ENCODE results near the gene IDI2.

DNA sequence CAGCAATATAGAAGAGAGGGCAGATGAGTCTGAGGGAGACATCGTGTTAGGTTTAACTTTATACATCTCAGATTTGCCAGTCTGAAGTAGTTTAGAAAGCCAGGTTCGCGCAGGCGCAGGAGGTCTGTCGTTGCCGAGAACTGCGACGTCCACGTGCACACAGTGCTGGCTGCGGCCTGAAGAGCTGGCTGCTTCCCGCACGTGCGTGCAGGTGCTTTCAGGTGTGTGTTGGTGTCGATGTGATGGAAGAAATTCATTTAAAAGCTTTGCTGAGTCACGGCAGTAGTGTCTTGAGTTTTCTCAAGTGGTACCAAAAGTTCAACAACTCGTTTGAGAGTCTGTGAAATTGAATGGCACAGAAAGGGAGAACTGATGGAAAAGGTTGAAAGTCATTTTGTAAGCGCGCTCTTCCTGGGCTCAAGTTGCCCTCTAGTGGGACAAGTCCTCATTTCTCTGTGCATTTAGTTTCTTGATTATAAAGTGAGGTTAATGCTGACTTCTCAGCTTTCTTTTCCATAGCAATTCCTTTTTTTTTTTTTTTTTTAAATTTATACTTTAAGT lies 49.2 kb upstream of the IDI2 start:
- TF ChIP-seq, protein P1, sequence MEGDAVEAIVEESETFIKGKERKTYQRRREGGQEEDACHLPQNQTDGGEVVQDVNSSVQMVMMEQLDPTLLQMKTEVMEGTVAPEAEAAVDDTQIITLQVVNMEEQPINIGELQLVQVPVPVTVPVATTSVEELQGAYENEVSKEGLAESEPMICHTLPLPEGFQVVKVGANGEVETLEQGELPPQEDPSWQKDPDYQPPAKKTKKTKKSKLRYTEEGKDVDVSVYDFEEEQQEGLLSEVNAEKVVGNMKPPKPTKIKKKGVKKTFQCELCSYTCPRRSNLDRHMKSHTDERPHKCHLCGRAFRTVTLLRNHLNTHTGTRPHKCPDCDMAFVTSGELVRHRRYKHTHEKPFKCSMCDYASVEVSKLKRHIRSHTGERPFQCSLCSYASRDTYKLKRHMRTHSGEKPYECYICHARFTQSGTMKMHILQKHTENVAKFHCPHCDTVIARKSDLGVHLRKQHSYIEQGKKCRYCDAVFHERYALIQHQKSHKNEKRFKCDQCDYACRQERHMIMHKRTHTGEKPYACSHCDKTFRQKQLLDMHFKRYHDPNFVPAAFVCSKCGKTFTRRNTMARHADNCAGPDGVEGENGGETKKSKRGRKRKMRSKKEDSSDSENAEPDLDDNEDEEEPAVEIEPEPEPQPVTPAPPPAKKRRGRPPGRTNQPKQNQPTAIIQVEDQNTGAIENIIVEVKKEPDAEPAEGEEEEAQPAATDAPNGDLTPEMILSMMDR (IDR thresholded peaks at IDR 0.05), result no peak
- no peak for TF ChIP-seq POLR2A (IDR thresholded peaks at IDR 0.05)
